HFF-Myc (cell line): Measurements from ENCODE around the gene PCGF3.

Source experiments
- DNase-seq: peaks from one replicate; pipeline ENCODE4 v3.0.0-alpha.2; 2011; ENCODE audit warnings: low read depth; ENCODE audit errors: extremely low read depth
- H3K4me3 ChIP-seq: replicated peaks from 2 replicates; pipeline ENCODE4 v1.5.1; 2011; ENCODE audit warnings: low read depth, mild to moderate bottlenecking, control low read depth, low read length
- CTCF ChIP-seq: IDR thresholded peaks from 2 replicates; pipeline ENCODE4 v1.5.1; 2012; ENCODE audit warnings: mild to moderate bottlenecking, low read depth, low read length, control low read depth; ENCODE audit errors: missing control alignments

The PCGF3 gene

GRCh38 chr4:763191-763810 lies 57.7 kb downstream of the PCGF3 start:
- TF ChIP-seq CTCF, result no peak
- DNase-seq, result no peak
- no peak overlapping the region for H3K4me3 ChIP-seq

DNA sequence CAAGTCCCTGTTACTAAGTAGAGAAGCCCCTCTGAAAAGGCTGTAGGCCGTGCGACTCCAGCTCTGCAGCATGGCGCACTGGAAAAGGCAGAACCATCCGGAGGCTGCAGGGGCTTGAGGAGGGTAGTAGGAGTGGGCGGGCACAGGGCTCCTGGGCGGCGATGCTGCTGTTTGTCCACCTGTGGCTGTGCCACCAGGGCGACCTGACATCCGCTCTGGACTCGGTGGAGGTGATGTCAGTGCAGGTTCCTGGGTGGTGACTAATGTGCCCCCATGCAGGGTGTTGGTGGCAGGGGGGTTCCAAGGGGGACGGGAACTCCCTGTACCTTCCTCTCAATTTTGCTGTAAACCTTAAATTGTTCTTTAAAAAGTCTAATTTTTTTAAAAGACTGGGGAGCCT lies 58.3 kb downstream of the PCGF3 start:
- TF ChIP-seq CTCF, result no peak
- no peak overlapping the region for H3K4me3 ChIP-seq

GRCh38 chr4:764405-765169 lies 59.0 kb downstream of the PCGF3 start:
- DNase-seq, result no peak
- TF ChIP-seq CTCF, result no peak

More for the DNA sequence above, 58.3 kb downstream of the PCGF3 start:
- no peak for DNase-seq

DNA sequence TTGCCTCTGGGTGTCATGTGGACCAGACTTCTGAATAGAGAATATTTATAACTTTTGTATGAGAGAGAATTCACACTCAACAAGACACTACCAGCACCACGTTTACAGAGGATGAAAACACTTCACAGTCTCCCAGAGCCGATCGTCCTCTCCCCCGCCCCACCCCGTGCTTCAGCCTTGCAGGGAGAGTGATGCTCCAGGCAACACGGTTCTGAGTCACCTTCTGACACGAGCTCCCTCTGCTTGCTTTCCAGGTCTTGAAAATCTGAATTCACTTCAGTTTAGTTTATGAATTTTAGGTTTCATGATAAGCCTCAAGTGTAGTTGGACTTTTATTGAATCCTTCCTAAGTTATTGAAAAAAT lies 60.5 kb downstream of the PCGF3 start:
- no peak for TF ChIP-seq CTCF
- DNase-seq, result no peak
- H3K4me3 ChIP-seq, result no peak overlapping the region

More at GRCh38 chr4:764405-765169, 59.0 kb downstream of the PCGF3 start:
- H3K4me3 ChIP-seq, result no peak overlapping the region

DNA sequence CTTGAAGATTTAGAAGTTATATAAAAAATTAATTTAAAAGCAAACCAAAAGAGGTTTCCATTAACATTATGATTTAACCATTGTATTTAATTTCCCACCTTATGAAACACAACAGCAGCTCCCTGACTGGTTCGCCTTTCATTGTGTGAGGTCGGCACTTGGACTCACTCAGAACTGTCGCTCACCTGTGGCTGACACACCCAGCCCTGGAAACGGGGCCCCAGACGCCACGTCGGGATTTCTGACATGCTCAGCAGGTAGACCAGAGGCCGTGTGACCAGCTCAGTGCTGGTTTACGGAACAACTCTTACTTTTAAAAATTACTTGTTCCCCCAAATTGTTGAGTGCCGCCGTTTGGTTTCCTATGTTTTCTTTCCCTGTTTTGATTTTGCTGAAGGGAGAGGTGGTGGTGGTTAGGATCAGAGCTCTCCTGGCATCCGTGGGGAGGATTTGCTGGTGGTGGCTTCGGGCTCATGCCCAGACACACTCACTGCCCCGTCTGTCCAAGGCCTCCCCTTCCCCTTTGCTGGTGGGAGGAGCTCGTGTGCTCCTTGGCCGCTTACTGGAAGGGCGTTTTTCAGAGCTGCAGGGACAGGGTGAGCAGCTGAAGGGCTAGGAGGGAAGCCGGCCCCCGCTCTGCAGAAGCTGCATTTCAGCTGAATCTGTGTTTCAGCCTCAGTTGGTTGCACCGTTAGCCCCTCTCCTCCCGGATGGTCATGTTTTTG lies 61.1 kb downstream of the PCGF3 start:
- no peak overlapping the region for H3K4me3 ChIP-seq
- TF ChIP-seq CTCF, result no peak
- DNase-seq, result no peak

GRCh38 chr4:768076-768475 lies 62.4 kb downstream of the PCGF3 start:
- no peak for DNase-seq
- TF ChIP-seq CTCF, result no peak

More at GRCh38 chr4:768076-768475, 62.4 kb downstream of the PCGF3 start:
- H3K4me3 ChIP-seq, result no peak overlapping the region
